ENCODE data around the gene TRIM44.

Gene TRIM44

DNA sequence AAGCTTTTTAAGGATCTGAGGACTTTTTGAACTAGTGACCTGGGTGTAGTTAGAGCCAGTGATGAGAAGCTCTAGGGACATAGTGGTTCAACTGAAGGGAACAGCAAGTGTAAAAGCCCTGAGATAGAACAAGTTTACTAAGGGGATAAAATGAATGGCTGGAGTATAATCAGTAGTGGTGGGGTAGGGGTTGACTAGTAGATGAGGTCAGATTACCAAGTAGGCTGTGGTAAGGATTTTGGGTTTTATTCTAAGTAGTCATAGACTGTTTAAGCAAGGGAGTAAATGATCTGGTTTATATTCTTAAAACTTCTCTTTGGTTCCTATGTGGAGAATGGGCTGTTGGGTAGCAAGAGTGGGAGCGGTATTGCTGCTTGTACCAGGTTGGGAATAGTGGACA is 15.3 kb downstream of the TRIM44 start:
- H3K4me2 ChIP-seq (ENCODE audit: low read length) = no peak overlapping the region
- H3K9ac ChIP-seq (ENCODE audit: low read depth, low read length) = no peak overlapping the region
- no peaks in the 10 kb centered on the region for H3K36me3 ChIP-seq (ENCODE audit: insufficient read depth, low read length)
- H3K27me3 ChIP-seq (ENCODE audit: control insufficient read depth, insufficient read depth, low read length) = no peaks in the 10 kb centered on the region
- no peak overlapping the region for H3K4me3 ChIP-seq (ENCODE audit: low read length)
- H3K9me3 ChIP-seq (replicated peaks; ENCODE audit: low read length) = no peaks in the 10 kb centered on the region
- H3K4me1 ChIP-seq (ENCODE audit: control insufficient read depth, insufficient read depth, low read length) = peaks cover 17% of the 10 kb centered on the region

DNA sequence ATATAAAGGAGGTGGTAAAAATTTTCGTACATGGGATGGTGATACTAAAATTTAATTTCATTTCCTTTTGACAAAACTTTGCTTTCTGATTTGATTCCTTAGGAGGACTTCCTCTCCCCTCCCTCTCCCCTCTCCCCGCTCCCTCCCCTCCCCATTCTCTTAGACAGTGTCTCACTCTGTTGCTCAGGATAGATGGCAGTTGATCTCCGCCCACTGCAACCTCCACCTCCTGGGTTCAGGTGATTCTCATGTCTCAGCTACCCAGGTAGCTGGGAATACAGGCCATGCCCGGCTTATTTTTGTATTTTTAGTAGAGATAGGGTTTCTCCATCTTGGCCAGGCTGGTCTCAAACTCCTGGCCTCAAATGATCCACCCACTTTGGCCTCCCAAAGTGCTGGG is 15.9 kb downstream of the TRIM44 start:
- H3K9me3 ChIP-seq (replicated peaks; ENCODE audit: low read length) = no peaks in the 10 kb centered on the region
- H3K4me2 ChIP-seq (ENCODE audit: low read length) = no peak overlapping the region
- H3K27me3 ChIP-seq (ENCODE audit: control insufficient read depth, insufficient read depth, low read length) = no peaks in the 10 kb centered on the region
- H3K4me3 ChIP-seq (ENCODE audit: low read length) = no peak overlapping the region
- H3K9ac ChIP-seq (ENCODE audit: low read depth, low read length) = no peak overlapping the region
- no peaks in the 10 kb centered on the region for H3K36me3 ChIP-seq (ENCODE audit: insufficient read depth, low read length)
- peaks cover 21% of the 10 kb centered on the region for H3K4me1 ChIP-seq (ENCODE audit: control insufficient read depth, insufficient read depth, low read length)

DNA sequence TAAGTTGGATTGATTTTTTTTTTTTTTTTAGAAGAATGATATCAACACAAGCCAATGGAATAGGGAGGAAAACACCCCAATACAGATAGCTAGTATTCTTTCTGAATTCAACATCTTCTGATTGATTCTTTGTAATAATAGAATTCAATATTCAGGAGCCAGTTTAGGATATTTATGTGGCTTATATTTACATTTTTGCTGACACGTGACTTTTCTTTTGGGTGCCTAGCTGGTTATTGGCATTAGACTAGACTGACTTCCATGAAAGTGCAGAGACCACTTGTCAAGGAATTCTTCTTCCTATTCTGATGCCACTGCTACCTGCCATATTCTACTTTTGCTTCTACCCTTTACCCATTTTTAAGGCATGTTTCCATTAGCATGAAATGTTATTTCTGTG is 16.4 kb downstream of the TRIM44 start:
- Histone ChIP-seq H3K9ac (ENCODE audit: low read depth, low read length) (no peak overlapping the region), H3K27me3 (ENCODE audit: control insufficient read depth, insufficient read depth, low read length) (no peaks in the 10 kb centered on the region), H3K9me3 (replicated peaks; ENCODE audit: low read length) (no peaks in the 10 kb centered on the region), H3K4me2 (ENCODE audit: low read length) (no peak overlapping the region), H3K36me3 (ENCODE audit: insufficient read depth, low read length) (no peaks in the 10 kb centered on the region), H3K4me3 (ENCODE audit: low read length) (no peak overlapping the region), H3K4me1 (ENCODE audit: control insufficient read depth, insufficient read depth, low read length) (peaks cover 25% of the 10 kb centered on the region)

DNA sequence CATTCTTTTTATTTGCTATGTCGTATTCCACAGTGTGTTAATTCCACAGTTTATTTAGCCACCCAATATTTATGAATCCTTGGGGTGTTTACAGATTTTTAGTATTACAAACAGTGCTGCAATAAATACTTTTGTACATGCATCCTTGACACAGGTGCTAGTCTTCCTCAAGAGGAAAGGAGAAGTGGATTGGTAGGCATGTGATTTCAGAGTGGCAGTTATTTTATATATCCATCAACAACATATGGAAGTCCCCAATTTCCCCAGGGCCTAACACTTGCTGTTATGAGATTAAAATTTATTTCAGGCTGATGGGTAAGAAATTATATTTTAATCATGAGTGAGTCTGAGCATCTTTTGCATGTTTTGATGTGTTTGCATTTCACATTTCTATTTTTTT is 17.9 kb downstream of the TRIM44 start:
- H3K4me2 ChIP-seq (ENCODE audit: low read length) = no peak overlapping the region
- H3K4me1 ChIP-seq (ENCODE audit: control insufficient read depth, insufficient read depth, low read length) = peaks cover 25% of the 10 kb centered on the region
- H3K36me3 ChIP-seq (ENCODE audit: insufficient read depth, low read length) = no peaks in the 10 kb centered on the region
- no peak overlapping the region for H3K4me3 ChIP-seq (ENCODE audit: low read length)
- H3K9me3 ChIP-seq (replicated peaks; ENCODE audit: low read length) = no peaks in the 10 kb centered on the region
- no peaks in the 10 kb centered on the region for H3K27me3 ChIP-seq (ENCODE audit: control insufficient read depth, insufficient read depth, low read length)
- no peak overlapping the region for H3K9ac ChIP-seq (ENCODE audit: low read depth, low read length)

DNA sequence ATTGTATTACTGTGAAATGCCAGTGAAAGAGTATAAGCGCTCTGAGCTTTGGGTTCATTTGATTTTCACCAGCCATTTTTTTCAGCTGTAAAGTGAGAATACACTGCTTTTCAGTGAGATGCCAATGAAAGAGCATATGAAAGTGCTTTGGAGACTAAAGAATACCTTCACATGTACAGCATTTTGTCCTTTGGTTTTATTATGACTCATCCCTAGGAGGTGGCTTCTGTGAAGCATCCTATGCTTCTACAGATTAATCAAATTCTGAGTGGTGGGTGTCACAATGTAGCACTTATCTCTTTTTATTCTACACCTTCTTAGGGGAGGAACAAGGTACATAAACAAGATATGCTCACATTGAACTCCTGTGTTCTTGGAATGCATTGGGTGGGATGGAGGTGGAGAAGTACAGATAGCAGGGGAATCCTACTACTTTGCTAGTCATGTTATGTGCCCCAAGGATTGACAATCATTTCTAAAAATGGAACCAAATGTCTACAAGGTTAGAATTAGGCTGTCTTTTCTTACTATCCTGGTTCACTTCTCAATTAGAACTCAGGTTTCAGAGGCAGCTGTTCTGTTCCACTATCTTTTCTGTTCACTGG is 18.7 kb downstream of the TRIM44 start:
- no peaks in the 10 kb centered on the region for H3K9me3 ChIP-seq (replicated peaks; ENCODE audit: low read length)
- H3K27me3 ChIP-seq (ENCODE audit: control insufficient read depth, insufficient read depth, low read length) = no peaks in the 10 kb centered on the region
- no peaks in the 10 kb centered on the region for H3K36me3 ChIP-seq (ENCODE audit: insufficient read depth, low read length)
- peaks cover 19% of the 10 kb centered on the region for H3K4me1 ChIP-seq (ENCODE audit: control insufficient read depth, insufficient read depth, low read length)
- H3K4me2 ChIP-seq (ENCODE audit: low read length) = no peak overlapping the region
- no peak overlapping the region for H3K9ac ChIP-seq (ENCODE audit: low read depth, low read length)
- no peak overlapping the region for H3K4me3 ChIP-seq (ENCODE audit: low read length)

DNA sequence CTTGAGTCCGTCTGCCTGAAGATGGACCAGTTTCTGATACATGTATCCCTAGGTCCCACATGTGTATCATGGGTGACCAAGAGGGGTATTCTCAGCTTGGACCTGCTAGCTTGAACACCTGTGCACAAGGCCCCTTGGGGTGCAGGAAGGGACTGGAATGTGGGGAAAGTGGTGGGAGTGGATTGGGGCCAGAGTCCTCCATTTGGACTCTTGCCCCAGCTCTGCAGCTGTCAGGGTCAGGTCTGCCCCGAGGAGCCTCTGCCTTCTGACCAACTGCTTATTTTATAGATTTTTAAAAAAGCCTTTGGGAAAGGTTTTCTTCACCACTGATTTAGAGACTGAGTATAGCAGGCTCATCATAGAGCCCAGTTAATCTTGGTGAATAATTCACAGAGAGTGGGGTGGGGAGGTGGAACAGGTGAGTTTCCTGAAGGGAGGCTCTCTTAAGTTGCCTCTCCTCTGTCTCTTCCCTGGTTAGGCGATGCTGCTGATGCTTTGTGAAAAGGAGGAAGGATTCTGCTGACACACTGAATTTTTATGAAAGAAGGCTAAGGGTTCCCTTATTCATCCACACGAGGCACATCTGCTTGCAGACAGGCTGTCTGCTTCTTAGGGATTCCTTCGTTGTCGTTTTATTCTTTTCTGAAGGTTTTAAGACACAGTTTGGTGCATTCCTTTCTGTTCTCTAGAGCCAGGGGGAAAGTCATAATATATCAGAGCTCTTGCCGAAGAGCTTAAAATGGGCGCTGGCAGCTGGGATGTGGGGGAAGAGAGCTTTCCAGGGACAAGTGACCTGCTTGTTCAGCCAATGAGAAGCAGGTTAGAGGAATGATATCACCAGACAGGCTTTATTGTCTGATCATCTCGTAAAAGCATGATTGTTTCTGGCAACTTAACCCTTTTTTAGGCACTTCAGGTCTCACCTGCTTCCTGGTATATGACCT is 19.9 kb downstream of the TRIM44 start:
- H3K4me2 ChIP-seq (ENCODE audit: low read length) = peak overlapping the region; percentile 57
- H3K4me1 ChIP-seq (ENCODE audit: control insufficient read depth, insufficient read depth, low read length) = peaks cover 20% of the 10 kb centered on the region
- H3K36me3 ChIP-seq (ENCODE audit: insufficient read depth, low read length) = peaks cover 7% of the 10 kb centered on the region
- no peaks in the 10 kb centered on the region for H3K27me3 ChIP-seq (ENCODE audit: control insufficient read depth, insufficient read depth, low read length)
- H3K9me3 ChIP-seq (replicated peaks; ENCODE audit: low read length) = no peaks in the 10 kb centered on the region
- H3K4me3 ChIP-seq (ENCODE audit: low read length) = peak overlapping the region; percentile 30
- H3K9ac ChIP-seq (ENCODE audit: low read depth, low read length) = no peak overlapping the region

DNA sequence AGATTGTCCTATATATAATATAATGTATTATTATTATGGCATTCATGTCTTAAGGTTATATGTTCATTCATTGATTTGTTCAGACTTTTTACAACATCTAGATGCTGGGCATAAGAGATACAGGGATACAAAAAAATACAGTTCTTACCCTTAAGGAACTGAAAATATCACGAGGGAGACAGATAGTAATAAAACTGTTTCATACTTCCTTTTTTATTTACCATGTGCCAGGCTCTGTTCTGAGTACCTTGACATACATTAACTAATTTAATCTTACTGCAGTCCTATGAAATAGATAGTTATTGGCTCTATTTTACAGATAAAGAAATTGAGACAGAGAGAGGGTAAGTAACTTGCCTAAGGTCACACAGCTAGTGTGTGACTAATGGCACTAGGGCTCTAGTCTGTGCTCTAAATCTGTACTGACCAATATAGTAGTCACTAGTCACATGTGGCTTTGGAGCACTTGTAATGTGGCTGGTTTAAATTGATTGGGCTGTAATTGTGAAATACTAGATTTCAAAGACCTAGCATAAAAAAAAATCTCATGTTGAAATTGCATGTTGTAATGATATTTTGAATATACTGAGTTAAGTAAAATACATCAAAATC is 21.3 kb downstream of the TRIM44 start:
- H3K9me3 ChIP-seq (replicated peaks; ENCODE audit: low read length) = no peaks in the 10 kb centered on the region
- H3K36me3 ChIP-seq (ENCODE audit: insufficient read depth, low read length) = peaks cover 9% of the 10 kb centered on the region
- peaks cover 27% of the 10 kb centered on the region for H3K4me1 ChIP-seq (ENCODE audit: control insufficient read depth, insufficient read depth, low read length)
- H3K9ac ChIP-seq (ENCODE audit: low read depth, low read length) = no peak overlapping the region
- H3K27me3 ChIP-seq (ENCODE audit: control insufficient read depth, insufficient read depth, low read length) = no peaks in the 10 kb centered on the region
- no peak overlapping the region for H3K4me3 ChIP-seq (ENCODE audit: low read length)
- H3K4me2 ChIP-seq (ENCODE audit: low read length) = no peak overlapping the region

DNA sequence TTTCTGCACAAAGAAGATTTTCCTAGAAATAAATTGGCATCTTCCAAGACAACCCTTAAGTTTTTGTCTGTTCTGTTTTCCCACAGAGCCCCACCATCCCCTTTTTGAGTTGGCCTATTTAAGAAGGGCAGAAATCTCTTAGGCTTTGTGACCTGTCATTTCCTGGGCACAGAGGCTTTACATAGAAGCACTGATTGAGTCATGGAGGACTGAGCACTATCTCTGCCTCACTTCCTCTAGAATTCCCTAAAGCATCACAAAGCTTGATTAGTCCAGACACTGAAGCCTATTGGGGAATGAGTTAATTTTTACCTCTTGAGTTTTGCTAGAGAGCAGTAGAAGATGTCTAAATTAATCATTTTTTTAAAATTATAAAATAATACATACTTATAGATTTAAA is 25.4 kb downstream of the TRIM44 start:
- peaks cover 9% of the 10 kb centered on the region for H3K36me3 ChIP-seq (ENCODE audit: insufficient read depth, low read length)
- H3K27me3 ChIP-seq (ENCODE audit: control insufficient read depth, insufficient read depth, low read length) = no peaks in the 10 kb centered on the region
- H3K9ac ChIP-seq (ENCODE audit: low read depth, low read length) = no peak overlapping the region

DNA sequence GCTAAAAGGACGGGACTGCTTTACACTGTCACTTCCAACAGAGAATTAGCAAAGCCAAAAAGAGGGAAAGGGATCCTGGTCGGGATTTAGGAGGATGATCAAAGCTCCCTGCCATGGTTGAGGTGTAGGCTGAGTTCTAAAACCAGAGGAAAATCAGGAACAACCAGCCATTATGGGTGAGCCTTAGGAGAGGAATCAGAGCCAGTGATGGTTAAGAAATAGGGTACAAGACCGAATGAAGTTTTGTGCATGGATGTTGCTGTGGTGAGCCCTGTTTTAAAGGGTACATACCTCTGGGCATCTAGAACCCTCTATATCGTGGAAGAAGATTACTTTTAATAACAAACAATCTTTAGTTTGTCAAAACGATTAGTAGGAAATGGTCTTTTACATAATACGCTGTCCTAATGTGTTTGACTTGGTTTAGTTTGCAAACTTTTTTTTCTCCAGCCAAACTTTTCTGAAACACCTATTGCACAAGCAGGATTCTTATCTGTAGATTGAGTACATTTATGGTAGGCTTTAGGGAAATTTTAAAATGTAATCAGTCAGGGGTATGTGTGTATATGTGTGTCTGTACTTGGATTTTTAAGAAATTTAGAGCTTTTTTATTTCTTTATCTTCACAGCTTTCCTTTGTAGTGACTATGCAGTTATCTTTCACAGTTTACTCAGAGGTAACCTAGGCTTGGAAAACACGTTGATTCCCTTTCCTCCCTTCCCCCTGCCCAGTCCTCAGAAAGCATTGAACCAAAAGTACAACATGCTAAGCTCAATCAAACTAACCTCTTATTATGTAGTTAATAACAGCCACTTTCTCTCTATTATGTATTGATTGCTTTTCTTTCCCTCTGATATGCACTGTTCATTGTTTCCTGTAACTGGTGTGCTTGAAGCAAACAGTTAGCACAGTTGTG is 26.8 kb downstream of the TRIM44 start:
- Histone ChIP-seq H3K36me3 (ENCODE audit: insufficient read depth, low read length) (peaks cover 9% of the 10 kb centered on the region), H3K4me2 (ENCODE audit: low read length) (no peak overlapping the region), H3K27me3 (ENCODE audit: control insufficient read depth, insufficient read depth, low read length) (no peaks in the 10 kb centered on the region), H3K9me3 (replicated peaks; ENCODE audit: low read length) (no peaks in the 10 kb centered on the region), H3K4me3 (ENCODE audit: low read length) (no peak overlapping the region), H3K9ac (ENCODE audit: low read depth, low read length) (no peak overlapping the region), H3K4me1 (ENCODE audit: control insufficient read depth, insufficient read depth, low read length) (peaks cover 9% of the 10 kb centered on the region)

More for the DNA sequence above, 25.4 kb downstream of the TRIM44 start:
- Histone ChIP-seq H3K4me3 (ENCODE audit: low read length) (no peak overlapping the region), H3K4me2 (ENCODE audit: low read length) (no peak overlapping the region), H3K9me3 (replicated peaks; ENCODE audit: low read length) (no peaks in the 10 kb centered on the region), H3K4me1 (ENCODE audit: control insufficient read depth, insufficient read depth, low read length) (peaks cover 16% of the 10 kb centered on the region)

DNA sequence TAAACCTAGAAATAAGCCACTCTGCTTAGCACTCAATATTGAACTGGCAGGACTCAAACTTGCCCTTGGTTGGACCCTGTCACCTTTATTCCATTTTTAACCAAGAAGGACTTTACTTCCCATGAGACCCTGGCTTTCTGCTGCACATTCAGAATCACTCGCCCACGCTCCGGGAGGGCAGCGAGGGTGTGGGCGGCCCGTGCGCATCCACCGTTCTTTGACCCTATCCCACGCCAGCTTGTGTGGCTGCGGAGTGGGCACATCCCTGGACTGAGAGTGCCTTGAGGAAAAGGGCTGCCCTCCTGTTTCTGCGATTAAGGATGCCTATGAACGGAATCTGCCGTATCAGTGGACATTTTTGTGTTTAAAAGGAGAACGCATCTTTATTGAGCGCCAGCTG is 39.6 kb downstream of the TRIM44 start:
- Histone ChIP-seq H3K4me1 (ENCODE audit: control insufficient read depth, insufficient read depth, low read length) (no peaks in the 10 kb centered on the region), H3K36me3 (ENCODE audit: insufficient read depth, low read length) (peaks cover 2% of the 10 kb centered on the region), H3K27me3 (ENCODE audit: control insufficient read depth, insufficient read depth, low read length) (no peaks in the 10 kb centered on the region), H3K9me3 (replicated peaks; ENCODE audit: low read length) (no peaks in the 10 kb centered on the region), H3K4me2 (ENCODE audit: low read length) (no peak overlapping the region), H3K9ac (ENCODE audit: low read depth, low read length) (no peak overlapping the region), H3K4me3 (ENCODE audit: low read length) (no peak overlapping the region)

DNA sequence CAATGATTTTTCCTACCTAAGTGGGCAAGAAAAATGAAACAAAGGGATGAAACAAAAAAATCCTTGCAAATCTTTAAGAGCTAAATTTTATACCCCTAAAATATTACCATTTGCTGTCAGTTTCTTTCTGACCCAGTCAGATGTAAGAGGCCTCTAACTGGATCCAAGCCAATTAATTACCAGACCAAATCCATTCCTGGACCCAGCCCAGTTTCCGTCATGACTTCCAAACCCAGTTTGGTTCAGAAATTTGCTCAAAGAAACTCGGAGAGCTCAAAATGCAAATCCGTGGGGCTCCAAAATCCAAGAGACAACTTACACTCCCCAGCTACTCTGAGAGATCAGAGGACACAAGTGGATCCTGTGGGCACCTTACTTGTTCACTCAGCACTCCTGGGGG is 46.8 kb downstream of the TRIM44 start:
- H3K4me2 ChIP-seq (ENCODE audit: low read length) = no peak overlapping the region
- H3K4me1 ChIP-seq (ENCODE audit: control insufficient read depth, insufficient read depth, low read length) = peaks cover under 1% of the 10 kb centered on the region
- H3K27me3 ChIP-seq (ENCODE audit: control insufficient read depth, insufficient read depth, low read length) = no peaks in the 10 kb centered on the region
- H3K36me3 ChIP-seq (ENCODE audit: insufficient read depth, low read length) = no peaks in the 10 kb centered on the region
- no peak overlapping the region for H3K9ac ChIP-seq (ENCODE audit: low read depth, low read length)
- H3K4me3 ChIP-seq (ENCODE audit: low read length) = no peak overlapping the region
- H3K9me3 ChIP-seq (replicated peaks; ENCODE audit: low read length) = no peaks in the 10 kb centered on the region

Data from skeletal muscle satellite cell (primary cell).